ENCODE measurements around the gene FOXC1.

The FOXC1 gene

DNA sequence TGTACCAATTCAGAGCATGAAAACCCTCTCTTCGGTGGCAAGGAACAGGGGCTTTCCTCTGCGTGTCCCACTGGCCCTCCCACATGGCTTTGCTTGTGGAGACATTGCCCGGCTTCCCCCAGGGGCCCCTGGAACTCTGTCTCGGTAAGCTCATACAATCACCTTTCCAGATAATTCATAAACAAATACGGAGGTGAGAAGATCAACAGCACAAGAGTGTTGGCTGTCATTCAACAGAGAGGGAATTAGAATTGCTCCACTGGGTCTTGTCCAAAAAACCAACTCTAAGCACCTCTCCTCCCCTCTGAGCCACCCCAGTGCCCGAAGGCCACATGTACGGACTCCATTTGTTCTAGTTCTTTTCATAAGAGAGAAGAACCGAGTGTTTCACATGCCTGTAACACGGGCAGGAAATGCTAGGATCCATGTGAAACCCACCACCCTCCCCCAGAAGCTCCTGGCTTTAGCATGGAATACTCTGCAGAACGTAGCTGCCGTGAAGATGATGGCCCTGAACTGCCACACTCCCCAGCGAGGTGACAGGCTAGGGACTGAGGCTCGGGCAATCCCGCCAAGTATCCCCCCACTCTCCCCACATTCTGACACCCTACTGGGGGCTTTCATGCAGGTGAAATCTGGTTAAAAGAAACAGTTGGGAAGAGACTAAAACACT is 24.6 kb upstream of the FOXC1 start:
- no peak for DNase-seq

DNA sequence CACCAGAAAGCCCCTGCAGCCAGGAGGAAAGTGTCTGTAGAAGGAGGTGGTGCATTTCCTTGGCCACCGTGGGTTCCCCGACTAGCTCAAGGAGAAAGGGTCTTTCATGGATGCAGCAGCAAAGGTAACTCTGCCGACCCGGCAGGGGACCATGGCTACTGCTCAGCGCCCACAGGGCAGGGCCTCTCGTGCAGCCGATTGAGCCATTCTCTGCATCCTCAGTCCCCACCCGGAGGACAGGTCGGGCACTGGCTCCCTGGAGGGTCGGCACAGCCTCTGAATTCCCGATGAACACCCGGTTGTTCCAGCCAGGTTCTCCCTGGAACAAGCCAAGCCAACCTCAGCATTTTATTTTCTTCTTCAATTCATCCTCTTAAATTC is 24.1 kb upstream of the FOXC1 start:
- no peak for DNase-seq

DNA sequence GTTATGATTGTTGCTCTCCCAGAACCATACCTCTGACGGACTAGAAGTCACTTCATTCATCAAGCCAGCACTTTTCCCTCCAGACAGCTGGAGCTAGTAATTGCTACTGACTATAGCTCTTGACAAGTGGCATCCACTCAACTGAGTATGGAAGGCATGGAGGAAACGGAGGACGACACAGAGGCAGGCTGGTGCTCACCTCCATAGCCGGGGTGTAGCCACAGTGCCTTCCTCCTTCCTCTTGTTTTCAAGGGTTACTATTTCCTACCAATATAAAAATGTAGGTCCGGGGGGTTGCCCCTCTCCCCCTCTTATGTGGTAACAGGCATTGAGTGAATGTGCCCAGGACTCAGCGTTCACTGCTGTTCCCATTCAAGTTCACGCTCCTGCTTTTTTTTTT is 23.5 kb upstream of the FOXC1 start:
- DNase-seq, result no peak

DNA sequence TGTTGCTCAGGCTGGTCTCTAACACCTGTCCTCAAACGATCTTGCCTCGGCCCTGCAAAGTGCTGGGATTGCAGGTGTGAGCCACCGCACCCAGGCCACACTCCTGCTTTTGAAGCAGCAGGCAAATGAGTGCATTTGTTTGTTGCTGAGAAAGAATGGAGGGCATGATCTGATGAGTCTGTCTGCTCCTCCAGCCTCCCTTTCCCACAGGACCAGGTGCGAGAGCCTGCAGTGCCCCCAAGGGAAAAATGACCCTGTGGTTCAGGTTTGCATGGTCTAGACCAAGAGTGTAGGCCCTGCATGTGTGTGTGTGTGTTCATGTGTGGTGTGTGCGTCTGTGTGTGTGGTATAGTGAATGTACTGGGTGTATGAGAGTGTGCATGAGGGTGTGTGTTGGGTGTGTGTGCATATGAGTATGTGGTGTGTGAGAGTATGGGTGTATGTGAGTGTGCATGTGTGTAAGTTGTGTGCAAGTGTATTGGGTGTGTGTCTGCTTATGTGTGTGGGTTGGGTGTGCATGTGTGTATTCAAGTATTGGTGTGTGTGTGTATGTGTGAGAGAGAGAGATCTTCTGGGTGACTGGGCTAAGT is 22.8 kb upstream of the FOXC1 start:
- no peak for DNase-seq

DNA sequence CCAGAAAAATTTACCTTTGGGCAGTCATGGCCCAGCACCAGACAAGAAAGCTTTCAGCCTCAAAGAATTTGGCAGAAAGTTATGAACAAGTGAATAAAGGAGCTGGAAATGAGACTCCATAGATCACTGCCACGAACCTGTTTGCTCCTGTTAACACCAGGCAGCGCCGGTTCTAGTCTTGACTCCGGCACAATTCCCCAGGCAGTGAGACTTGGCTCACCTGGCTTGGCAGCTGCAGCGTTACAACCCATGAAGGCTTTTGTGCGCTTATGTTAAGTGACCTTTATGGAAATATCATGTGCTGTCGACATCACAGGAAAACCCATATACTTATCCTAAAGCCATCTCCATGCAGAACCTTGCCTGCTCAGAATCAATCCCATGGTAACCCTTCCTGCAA is 22.2 kb upstream of the FOXC1 start:
- DNase-seq, result no peak

DNA sequence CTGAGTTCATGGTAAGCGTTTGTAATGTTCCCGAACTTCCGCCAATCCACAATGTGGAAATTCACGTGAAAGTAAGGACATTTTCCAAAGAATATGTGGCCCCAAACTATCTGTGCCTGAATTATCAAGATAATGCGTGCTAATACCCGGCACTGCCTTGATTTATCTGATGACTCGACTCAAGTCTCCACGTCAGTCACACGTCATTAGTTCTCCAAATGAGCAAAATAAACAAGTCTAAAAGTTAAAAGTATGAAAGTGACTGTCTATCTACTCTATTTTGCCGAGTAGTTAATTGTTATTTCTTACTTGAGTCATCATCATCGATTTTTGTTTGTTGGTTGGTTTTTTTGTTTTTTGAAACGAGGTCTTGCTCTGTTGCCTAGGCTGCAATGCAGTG is 21.7 kb upstream of the FOXC1 start:
- no peak for DNase-seq

DNA sequence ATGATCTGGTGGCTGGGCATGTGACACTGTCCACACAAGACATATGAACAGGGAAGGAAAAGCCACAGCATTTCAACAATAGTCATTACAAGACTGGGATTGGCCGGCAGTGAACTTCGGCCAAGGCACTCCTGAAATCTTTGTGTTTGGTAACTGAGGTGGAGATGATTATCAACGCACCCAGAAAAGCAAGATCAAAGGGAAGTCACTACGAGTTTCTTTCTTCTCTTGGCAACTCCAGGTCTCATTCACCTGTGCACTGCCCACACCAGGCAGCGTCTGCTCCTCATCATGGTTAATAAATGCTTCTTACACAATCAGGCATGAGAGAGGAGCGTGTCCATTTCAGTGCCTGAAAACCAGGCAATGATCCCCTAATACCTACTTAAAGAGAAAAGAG is 20.5 kb upstream of the FOXC1 start:
- DNase-seq, result no peak

DNA sequence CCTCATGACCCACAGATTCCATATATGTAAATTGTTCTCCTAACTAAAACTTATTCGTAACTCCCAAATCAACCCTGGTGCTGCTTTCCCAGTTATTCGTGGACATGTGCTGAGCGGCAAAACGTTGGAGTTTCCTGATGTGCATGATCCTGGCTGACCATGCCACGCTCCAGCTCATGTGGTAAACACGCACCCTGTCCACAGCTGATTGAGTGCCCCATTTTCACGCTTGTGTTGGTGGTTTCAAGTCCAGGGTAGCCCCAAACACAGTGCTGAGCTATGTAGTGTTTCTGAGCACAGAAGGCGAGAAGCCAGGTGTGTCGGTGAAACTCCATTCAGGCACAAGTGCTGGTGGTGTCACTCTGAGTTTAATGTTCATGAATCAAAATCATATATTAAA is 19.1 kb upstream of the FOXC1 start:
- no peak for DNase-seq

DNA sequence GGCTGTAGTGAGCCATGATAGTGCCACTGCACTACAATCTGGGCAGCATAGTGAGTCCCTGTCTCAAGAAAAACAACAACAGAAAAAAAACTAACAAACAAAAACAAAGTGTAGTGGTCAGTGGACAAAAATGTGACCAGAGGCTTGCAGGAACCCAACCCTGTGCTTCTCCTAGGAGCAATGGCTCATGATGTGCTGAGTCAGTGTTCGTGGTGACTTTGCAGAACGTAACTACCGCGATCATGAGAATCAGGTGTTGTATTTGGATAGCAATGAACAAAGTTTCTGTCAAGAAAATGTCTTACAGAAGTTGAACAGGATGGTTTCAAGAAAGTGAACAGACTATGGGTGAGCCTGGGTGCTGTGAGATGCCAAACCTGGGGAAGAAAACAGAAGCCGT is 18.5 kb upstream of the FOXC1 start:
- no peak for DNase-seq

DNA sequence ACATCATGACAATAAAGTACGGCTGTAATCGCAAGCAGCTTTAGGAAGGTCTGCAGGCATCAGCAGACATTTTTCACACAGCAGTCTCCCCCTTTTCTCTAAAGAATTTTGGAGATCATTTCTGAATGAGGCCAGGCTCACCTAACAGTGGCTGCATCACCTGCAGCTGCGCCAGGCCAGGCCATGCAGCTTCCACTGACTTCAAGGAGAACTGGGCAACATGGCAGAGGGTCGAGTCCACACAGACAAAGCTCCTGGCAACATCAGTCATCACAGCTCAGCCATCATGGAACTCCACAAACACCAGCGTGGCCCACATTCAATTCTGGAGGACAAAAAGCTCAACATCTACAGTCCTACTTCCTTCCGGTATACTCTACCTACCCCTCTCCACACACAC is 17.8 kb upstream of the FOXC1 start:
- no peak for DNase-seq

DNA sequence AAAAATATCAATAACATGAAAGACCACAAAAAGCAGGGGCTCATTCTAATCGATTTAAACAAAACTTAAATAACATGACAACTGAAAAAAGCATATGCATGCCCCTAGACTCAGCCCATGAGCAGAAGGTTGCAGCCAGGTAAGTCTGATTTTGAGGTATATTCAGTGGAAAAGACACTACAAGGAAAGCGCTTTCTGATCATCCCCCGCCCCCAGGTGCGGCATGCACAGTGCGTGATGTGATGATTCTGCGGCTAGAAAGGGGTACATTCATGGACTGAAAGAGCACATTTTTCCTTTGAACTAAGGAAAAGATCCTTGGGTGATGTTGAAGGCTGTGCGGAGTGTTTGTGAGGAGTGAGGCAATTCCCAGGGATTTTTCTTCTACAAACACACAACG is 16.9 kb upstream of the FOXC1 start:
- no peak for DNase-seq

DNA sequence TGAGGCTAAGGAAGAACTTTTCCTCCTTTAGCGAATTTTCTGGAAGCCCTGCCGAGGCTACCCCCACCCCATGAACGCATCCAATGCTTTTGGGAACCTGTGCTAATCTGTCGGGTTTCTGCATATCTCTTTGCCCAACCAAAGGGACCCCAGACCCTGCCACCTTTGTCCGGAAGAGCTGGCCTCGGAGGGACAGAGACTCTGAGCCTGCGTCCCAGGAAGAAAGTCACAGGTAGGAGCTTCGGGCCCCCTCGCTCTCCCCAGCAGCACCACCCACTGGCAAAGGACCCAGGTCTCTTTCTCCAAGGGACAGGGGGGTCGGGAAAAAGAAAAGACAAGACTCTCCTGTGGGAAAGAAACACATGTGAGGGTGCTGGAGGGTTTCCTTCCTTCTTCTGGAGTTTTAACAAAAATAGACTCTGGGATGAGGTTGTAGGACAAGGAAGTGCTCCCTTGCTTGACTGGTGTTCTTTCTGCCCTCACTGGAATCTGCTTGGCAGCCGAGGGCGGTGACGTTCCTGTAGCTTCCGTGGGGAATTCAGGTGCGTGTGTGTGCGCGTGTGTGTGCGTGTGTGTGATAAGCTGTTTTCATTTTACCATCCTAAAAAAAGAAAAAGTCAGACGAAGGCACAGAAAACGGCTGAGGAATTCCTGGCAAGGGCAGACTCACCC is 16.3 kb upstream of the FOXC1 start:
- no peak for DNase-seq

DNA sequence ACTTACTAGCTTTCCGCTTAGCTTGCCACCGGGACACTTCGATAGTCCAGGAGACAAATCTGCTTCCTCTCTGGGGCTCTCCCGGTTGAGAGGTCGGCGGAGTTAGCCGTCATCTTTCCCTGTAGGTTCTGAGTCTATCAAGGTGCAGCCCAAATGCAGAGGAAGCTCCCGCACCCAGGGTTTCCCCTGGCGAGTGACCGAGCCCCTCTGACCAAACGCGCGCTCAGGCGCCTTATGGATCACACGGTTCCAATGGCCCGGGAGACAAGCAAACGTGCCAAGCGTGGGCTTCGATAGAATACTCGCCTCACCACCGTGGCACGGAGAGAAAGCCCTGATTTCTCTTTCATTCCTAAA is 15.8 kb upstream of the FOXC1 start:
- no peak for DNase-seq

DNA sequence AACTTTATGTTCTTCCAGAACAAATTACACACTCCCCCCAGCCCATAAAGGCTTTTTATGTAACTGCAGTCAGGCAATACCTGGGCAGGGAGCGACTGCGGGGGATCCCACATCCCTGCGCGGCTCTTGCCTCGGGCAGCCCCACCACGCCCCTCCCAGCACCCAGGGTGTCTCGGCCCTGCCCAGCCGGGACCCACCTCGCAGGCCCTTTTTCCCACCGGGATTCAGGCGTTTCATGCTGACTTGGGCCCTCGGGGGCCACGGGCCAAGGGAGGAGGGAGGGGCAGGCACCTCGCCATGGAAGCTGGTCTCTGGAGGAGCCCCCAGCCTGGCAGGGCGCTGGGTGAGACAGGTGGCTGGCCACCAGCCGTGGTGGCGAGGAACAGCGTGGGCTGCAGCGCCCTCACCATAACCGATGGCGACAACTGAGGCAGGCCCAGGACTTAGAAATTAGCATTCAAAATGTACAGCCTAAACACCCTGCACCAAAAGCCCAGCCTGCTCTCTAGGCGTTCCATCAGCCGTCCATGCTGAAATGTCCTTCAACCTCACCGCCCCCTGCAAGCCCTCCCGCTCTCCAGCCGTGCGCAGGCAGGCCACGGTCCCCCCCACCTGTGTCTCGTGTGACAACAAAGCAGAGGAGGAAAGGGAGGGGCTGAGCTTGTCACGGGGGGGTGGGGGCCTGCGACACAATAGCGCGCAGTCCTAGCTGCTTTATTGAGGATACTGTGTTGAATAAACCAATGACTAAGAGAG is 15.1 kb upstream of the FOXC1 start:
- DNase-seq, result no peak

DNA sequence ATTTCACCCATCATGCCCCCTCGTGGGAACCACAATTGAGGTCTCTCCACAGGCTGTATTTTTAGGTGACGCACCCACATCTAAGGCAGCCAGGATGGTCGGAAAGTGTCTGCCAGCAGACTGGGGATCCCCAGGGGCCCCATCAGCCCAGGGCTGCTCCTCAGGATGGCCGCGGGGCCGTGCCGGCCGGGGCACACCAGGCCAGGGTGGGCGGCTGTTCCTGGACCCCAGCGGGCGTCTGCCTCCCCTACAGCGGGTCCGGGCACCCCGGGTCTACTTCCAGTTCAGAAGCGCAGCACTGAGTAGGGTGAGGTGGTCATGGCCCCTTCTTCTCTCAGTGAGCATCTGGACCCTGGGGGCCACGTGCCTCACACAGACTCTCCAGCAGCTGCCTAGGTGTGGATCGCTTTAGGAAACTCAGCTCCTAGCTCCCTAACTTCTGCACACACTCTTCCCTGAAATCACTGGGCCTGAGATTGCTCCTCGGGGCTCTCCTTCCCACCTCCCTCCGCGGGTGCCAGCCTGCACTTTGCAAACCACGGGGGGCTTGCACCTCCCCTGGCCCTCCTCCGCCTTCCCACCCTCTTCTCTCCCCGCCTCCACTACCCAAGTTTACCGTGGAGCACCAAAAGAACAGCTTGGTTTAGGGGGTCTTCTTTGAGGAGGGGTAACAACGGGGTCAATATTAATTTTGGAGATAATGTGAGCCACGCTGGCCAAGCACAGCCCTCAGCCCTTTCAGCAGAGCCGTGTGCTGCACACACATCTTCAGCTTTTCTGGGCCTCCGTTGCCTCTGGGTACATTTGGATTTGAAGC is 14.2 kb upstream of the FOXC1 start:
- no peak for DNase-seq

DNA sequence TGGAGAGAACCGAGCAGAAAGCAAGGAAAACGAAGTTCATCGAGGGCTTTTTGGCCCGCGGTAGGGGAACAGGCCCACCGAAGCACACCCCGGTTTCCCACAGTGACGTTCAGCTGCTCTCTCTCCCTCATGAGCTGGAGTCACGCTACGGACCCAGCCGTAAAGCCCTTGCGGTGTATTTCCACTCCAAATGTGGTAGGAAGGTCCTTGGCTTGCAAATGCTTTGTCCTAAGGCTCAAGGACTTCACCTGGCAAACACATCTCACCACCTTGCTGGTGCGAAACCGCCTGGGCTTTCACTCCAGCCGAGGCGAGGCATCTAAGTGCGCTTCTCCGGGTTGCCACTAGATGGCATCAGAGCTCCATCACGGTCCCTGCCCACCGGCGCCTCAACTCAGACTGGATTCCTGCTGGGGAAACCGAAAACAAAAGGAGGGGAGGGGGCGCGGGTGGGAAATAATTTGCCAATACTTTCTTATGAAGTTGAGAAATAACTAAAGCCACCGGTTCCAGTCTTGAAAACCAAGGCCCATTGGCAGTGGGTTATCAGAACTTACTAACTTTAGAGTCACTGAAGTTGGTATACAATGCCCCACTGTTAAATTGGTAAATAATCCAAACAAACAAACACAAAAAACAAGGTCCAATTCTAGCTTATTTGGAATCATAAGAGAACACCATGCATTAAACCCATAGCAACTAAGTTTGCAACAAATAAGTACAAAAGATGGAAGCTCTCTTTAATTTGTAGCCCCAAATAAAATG is 13.4 kb upstream of the FOXC1 start:
- peak; percentile 58 to 69 for DNase-seq

DNA sequence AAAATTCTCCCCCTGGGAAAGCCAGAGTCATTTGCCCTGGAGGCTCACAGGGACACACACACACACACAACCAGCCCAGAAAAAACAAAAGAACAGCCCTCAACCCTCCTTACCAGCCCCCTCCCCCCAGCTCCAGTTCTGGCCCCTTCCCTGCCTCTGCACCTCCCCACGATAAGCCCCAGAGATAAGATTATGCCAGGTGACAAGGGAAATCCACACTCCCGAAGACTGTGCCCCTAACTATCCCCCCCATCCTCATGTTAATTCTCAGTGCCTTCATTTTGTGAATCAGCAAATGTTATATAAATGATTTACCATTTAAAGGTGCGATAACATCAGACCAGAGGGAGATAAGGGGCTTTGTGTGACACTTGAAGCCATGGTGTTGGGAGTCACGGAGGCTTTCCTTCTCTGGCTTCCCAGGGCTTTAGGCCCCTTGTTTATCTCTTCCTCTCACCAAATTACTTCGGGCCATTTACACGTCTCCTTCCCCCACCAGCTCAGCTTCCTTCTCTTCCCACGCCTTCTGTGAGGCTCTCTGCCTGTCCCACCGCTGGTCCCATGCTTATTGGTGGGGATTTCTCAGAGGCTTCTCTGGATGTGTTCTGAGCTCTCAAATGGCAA is 12.5 kb upstream of the FOXC1 start:
- no peak for DNase-seq

DNA sequence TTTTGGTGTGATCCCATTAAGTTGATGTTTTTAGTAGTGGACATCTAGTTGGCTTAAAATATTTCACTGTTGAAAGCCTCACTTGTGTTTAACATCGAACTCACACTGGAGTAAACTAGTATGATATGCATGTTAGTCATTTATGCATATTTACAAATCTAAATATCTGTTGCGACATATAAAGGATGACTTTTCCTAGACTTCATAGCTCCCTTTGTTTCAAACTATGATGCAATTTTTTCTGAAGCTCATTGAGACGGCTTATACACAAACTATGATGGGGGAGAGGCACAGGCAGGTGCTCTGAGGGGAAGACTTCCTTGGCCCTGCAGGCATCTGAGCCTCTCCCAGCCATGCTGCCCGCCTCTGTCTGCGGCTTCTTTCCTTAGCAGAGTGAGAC is 11.8 kb upstream of the FOXC1 start:
- no peak for DNase-seq

DNA sequence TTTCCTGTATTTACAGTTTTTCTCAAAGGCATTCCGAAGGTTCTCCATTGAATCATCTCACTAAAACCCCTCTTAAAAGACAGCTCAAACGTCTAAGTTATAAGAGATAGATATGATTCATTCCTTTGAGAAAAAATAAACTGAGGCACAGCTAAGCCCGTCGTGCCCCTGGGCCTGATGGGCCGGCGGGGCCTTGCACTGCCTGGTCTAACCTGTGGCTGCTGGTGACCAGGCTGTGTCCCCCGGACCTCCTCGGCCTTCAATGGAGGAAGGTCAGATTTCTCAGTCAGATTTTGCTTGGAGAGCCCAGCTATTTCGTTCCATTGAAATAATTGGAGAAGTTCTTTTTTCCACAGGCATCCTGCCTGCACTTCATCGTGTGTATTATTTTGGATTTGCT is 11.3 kb upstream of the FOXC1 start:
- DNase-seq, result no peak

DNA sequence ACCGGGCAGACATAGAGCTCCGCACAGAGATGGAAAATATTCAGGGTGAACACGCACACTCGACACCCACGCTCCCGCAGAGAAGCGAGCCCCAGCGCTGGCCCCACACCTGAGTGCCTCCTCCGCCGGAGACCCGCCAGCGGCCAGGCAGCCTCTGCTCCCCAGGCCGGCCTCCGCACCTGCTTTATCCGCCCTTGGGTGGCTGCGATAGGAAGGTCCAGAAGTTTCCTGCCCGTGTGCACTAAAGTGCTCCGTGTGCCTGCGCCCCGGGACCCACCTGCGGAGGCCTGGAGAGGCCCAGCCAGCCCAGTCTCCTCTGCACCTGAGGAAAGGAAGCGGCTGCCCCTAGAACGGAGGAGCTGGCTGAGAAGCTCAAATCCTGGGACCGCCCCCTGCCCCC is 10.8 kb upstream of the FOXC1 start:
- no peak for DNase-seq

DNA sequence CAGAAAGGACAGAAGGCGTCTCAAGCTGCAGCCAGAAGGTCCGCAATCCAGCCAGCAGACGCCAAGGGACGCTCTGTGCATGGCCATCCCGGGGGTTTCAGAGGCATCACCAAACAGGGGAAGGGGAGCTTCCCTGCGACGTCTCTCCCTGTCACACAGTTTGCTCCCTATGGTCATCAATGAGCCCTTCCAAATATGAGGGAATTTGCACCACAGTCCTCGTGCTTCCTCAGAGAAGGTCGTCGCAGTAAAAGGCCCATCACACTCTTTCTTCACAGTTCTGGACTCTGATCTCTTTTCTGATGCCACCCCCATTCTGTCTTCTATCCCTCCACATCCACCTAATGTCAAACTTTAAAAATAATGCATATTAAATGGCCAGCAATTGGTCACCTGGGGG is 10.2 kb upstream of the FOXC1 start:
- no peak for DNase-seq

Measured in CD4-positive, alpha-beta T cell treated with Interferon alpha-2 for 1 hour (primary cell).